SKM-1 treated with dmso at 0.1 percent for 144 hours (cell line): Measurements from ENCODE around the gene EPS15.
A peak's percentile ranks its signal among the peaks of the same experiment; 100 is the strongest.
"Not testable (repeated sequence)": the region's sequence is repeated elsewhere in the genome, so short reads cannot be mapped to it uniquely, and the experiment has no call there.

Experiments
- DNase-seq: peaks from one replicate; lab custom pipeline; 2025; ENCODE audit not compliant: unreplicated experiment; lab: John Stamatoyannopoulos, UW

The EPS15 gene

GRCh38 chr1:51543858-51544257 lies 24.8 kb upstream of the EPS15 start:
- DNase-seq, result no peak

DNA sequence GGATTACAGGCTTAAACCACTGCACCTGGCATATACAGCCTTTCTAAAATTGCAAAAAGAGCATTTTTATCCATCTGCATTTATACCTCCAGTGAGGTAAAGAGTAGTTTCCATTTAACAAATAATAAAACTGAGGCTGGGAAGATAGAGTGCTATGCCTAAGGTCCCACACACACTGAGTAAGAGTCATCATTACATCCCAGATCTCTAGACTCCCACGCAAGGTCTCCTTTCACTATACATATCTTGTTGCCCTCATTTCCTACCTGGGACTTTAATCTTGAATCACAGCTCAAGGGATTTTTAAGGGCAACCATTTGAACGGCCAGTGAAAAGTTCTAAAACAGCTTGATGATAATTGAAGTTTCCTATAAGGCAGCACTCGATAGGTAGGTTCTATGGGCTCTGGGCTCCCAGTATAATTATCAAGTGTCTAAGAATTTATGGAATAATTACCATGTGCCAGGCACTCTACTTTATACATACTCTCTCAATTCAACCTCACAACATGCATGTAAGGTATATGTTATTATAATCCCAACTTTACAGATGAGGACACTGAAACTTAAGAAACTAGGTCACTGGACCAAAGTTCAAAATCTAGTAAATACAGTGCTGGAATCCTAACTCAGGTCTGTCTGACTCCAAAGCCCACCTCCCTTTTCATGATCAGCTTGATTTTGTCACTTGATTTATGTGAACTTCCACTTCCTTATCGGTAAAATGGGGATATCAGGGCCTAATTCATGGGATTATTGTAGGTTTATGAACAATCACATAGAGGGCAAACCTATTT lies 23.3 kb upstream of the EPS15 start:
- no peak for DNase-seq

- DNase-seq, result no peak
These were observed 22.4 kb upstream of the EPS15 start for GRCh38 chr1:51541313-51542050.

DNA sequence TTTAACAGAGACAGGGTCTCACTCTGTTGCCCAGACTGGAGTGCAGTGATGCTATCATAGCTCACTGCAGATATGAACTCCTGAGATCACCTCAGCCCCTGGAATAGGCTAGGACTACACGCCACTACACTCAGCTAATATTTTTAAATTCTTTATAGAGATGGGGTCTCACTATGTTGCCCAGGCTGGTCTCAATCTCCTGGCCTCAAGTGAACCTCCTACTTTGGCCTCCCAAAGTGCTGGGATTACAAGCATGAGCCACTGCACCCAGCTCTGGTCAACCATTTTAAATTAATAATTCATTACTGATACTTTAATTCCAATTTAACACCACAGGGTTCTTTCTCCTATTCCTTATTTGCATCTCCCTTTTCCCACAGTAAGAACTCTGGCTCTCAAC lies 18.5 kb upstream of the EPS15 start:
- DNase-seq, result no peak

GRCh38 chr1:51535006-51535592 lies 16.0 kb upstream of the EPS15 start:
- DNase-seq, result no peak

- no peak for DNase-seq
These were observed 15.4 kb upstream of the EPS15 start for GRCh38 chr1:51534447-51534846.

- DNase-seq, result no peak
These were observed 13.8 kb upstream of the EPS15 start for GRCh38 chr1:51532853-51533252.

DNA sequence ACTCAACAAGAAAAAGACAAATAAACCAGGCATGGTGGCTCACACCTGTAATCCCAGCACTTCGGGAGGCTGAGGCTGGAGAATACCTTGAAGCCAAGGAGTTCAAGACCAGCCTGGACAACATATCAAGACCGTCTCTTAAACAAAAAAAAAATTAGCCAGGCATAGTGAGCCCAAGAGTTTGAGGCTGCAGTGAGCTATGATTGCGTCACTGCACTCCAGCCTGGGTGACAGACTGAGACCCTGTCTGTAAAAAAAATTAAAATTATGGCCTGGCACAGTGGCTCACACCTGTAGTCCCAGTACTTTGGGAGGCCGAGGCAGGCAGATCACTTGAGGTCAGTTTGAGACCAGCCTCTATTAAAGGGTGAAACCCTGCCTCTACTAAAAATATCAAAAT lies 11.4 kb upstream of the EPS15 start:
- not testable (repeated sequence) for DNase-seq

DNA sequence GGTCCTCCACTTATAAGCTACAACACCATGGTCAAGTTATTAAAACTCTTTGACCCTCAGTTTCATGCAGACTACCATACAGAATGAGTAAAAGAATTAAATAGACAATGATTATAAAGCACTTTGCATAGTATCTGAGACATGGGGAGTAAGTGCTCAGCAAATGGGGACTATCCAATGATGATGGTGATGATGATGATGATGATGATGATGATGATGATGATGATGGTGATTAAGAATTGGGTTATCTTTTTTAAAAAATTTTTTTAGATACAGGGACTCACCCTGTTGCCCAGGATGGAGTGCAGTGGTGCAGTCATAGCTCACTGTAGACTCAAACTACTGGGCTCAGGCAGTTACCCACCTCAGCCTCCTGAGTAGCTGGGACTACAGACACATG lies 8.1 kb upstream of the EPS15 start:
- no peak for DNase-seq

DNA sequence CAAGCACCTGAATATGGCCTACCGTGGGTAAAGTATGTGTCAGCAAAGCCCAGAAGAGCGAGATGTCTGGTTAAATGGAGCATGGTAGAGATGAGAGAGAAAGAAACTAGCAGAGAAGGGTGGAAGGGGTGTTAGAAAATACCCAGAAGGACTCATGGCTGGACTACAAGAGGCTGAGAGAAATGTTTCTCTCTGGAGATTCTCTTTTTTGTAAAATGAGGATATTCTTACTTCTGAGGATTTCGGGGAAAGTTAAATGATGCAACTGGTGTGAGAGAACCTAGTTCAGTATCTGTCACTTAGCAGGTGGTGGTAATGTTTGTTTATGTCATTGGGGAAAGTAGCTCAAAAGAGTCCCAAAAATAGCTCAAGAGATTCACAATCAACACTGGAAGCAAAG lies 7.2 kb upstream of the EPS15 start:
- no peak for DNase-seq

- DNase-seq, result no peak
These were observed 6.2 kb upstream of the EPS15 start for GRCh38 chr1:51525295-51525694.

GRCh38 chr1:51524817-51525216 lies 5.8 kb upstream of the EPS15 start:
- DNase-seq, result no peak

DNA sequence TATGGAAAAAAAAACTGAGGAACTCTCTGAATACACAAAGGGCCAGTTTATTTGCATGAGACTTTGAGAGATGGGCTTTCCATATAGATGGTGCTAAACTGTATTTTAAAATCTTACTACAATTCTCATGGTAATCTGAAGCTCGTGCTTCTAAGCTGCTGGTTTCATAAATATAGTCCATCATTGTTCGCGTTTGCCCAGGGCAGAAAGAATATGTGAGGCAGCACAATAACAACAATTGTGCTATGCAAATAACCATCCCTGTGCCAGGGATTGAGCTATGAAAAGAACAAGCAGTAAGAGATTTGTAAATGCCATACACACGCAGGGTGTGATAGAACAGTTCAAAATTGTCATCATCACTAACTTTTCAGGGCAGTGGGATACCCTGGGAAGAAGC lies 4.9 kb upstream of the EPS15 start:
- DNase-seq, result no peak

- DNase-seq, result no peak
These were observed 1.7 kb upstream of the EPS15 start for GRCh38 chr1:51520700-51521248.

DNA sequence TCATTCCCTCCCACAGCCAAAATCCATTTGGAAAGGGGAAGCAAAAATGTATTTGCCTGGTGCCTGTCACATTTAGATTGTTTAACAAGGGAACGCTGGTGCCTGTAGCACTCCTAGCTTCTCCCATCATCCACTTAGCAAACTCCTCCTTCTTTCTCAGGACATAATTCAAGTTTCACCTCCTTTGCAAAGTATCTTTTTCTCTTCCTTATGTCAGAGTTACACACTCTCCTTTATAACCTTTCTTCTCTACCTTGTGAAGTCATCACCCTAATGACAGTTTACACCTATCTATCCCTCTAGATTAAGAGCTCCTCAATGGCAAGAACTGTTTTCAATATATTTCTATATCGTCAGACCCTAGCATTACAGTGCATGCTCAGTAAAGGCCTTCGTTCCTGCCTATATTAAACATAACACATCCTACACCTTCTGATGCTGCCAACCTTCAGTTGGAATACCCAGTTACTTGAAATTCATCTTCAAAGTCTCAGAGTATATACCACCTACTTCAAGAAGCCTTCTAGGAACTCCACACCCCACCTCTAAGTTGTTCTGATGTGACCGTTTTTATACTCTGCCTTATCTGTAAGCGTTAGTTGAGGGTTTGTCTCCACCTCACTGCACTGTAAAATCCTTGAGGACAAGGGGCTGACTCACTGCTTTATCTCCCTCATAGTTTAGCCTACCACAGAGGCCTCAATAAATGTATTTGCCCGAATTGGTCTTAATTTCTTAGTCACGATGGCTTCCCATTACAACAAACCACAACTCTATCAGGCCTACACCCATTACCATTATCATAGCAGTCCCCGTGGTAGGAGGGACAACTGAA lies 1.0 kb upstream of the EPS15 start:
- DNase-seq, result no peak

- no peak for DNase-seq
These were observed 449 bp downstream of the EPS15 start for GRCh38 chr1:51518586-51519047.

- DNase-seq, result peak; percentile 28
These were observed 957 bp downstream of the EPS15 start for GRCh38 chr1:51518033-51518585.

DNA sequence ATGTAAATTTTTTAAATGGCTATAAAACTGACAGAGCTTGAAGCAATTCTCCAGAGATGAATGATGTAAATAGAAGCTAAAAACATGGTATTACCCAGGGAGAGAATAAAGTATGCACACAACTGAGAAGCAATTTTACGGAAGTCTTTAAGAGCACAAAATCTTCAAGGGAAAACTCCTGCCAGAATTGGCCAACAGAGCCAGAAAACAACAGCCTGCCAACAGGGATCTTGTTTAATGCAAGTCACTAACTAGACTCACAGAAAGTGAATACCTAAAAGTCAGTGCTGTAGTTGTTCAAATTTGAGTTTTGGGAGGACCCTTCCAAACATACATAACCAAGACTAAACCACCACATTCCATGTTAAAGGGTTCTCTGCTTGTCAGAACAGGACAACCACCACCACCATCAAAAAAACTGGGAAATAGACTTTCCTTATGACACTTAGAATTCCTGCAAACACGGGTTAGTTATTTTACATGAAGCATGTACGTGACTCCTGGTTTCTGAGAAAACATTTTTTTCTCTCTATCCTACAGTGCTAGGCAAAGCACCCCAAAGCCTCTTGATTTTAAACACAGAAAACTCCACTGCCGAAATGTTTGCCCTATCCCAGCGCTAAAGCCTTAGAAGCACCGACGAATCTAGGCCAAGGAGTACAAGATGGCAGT lies 1.6 kb downstream of the EPS15 start:
- DNase-seq, result no peak

DNA sequence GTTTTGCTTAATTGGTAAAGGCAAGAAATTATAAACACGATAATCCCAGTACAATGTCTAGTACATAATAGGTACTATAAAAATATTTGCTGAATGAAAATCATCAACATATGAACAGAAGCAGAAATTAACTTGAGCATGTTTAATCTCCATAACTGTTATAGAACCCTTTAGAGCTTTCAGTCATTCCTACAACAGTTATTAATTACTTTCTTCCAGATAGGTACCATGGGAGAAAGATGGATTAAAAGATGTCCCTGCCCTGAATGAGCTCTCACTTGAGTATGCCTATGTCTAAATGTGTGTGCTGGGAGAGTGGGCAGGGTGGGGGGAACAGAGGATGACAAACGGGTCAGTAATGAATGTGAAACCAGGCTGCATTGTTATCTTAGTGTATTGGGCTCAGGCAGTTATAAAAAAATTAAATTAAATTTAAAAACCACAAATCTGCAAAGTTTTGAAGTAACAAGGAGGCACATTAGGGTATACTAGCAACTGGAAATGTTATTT lies 2.4 kb downstream of the EPS15 start:
- no peak for DNase-seq
